ENCODE results near the gene BAHD1. TPM values are rescaled to one million over a fixed set of nuclear protein-coding genes. Genes with fewer than 3 reads are reported as not detected.
A peak's percentile ranks its signal among the peaks of the same experiment; 100 is the strongest.

The BAHD1 gene
- polyA plus RNA-seq, 1 of the 3 experiments (the other 2 are of a cell fraction): 5.5 TPM

DNA sequence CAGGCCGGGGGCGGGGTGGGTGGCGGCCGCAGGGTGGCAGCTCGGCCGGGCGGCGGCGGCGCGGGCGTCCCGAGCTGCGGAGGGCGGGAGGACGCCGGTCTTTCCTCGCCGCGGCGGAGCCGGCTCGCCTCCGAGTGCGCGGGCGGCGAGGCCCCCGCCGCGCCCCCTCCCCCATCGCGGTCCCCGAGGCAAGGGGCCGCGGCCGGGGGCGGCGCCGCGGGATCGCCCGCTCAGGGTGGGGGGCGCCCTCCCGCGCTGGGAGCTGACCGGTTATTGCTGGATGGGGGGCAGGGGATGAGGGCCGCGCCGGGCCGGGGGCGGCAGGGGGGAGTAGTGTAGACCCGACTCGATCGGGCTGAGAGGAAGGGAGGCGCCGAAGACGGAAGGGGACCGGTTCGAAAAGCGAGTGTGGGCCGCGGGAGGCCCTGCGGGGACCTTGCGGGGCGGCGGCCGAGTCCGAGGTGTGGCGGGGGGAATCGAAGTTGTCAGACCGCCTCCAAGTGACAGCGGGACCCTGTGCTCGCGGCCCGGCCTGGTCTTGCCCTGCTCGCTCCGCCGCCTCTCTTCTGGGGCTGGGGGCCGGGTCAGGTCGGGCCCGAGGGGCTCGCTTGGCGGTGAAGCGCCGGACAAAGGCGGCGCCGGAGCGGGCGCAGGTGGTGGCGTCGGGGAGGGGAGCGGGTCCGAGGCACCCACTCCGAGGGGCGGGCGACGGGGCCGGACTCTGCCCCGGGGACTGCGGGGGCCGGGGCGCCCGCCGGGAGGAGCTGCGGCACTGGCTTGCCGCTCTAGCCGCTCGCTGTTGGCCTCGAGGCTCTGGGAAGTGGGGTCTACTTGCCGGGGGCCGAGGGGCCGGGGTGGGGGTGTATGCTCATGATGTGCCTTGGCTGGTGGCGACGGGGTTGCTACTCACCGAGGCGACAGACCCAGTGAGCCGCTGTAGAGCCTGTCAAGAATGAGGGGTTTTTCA, 1.1 kb downstream of the BAHD1 start:
- DNase-seq: peak; percentile 77
- H3F3A ChIP-seq (replicated peaks; ENCODE audit: insufficient read depth): no peaks in the 10 kb centered on the region
- peak overlapping the region; percentile 60 for H3K9ac ChIP-seq
- TF ChIP-seq GABPA (IDR thresholded peaks at IDR 0.05; ENCODE audit: low read depth): no peak
- no peak for TF ChIP-seq FOSL2 (IDR thresholded peaks at IDR 0.05; ENCODE audit: borderline replicate concordance, low read depth)
- TF ChIP-seq FOXJ3 (CRISPR knock-in tag; IDR thresholded peaks at IDR 0.05): no peak
- TF ChIP-seq RCOR1 (IDR thresholded peaks at IDR 0.05; ENCODE audit: low read length): no peak
- TF ChIP-seq, protein P1, sequence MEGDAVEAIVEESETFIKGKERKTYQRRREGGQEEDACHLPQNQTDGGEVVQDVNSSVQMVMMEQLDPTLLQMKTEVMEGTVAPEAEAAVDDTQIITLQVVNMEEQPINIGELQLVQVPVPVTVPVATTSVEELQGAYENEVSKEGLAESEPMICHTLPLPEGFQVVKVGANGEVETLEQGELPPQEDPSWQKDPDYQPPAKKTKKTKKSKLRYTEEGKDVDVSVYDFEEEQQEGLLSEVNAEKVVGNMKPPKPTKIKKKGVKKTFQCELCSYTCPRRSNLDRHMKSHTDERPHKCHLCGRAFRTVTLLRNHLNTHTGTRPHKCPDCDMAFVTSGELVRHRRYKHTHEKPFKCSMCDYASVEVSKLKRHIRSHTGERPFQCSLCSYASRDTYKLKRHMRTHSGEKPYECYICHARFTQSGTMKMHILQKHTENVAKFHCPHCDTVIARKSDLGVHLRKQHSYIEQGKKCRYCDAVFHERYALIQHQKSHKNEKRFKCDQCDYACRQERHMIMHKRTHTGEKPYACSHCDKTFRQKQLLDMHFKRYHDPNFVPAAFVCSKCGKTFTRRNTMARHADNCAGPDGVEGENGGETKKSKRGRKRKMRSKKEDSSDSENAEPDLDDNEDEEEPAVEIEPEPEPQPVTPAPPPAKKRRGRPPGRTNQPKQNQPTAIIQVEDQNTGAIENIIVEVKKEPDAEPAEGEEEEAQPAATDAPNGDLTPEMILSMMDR (IDR thresholded peaks at IDR 0.05): 0 out of 2 replicates have a peak, but pooled peaks have one; percentile 17
- H3K79me2 ChIP-seq (ENCODE audit: insufficient read depth): peaks cover 49% of the 10 kb centered on the region
- POLR2A ChIA-PET: interaction anchor here (0.6 to 1.0 kb wide), 3 partner anchors 29 to 519 kb away, joined by 3 to 4 read pairs (median 3); partner anchors contain the start of genes CHST14 and RPUSD2
- peak overlapping the region; percentile 75 to 77 for H3K4me3 ChIP-seq (ENCODE audit: low read depth in 2 of 2, low read length in 1 of 2)
- H3K36me3 ChIP-seq (replicated peaks in 1 of 2; ENCODE audit: control insufficient read depth in 1 of 2, insufficient read depth in 2 of 2, low read length in 1 of 2): no peaks in the 10 kb centered on the region
- H4K20me1 ChIP-seq (ENCODE audit: insufficient read depth): peaks cover 48% of the 10 kb centered on the region
- peaks cover 8 to 32% of the 10 kb centered on the region in 2 experiments; a peak in 3 of 4 replicates for H3K4me1 ChIP-seq (ENCODE audit: control insufficient read depth in 1 of 2, insufficient read depth in 2 of 2, low read depth in 1 of 2, low read length in 1 of 2)
- 11% methylated on average over 27 of the region's 119 CpGs for WGBS (ENCODE audit: low lambda C conversion rate)
- H3K27me3 ChIP-seq (ENCODE audit: insufficient read depth): no peaks in the 10 kb centered on the region
- H3K27ac ChIP-seq (ENCODE audit: low read depth in 2 of 2, low read length in 1 of 2): no peak overlapping the region; a peak in 1 of 4 replicates
- no peaks in the 10 kb centered on the region for H3K9me2 ChIP-seq
- H3K4me2 ChIP-seq: peak overlapping the region; percentile 94
- CTCF ChIA-PET: interaction anchor here (0.7 to 3.3 kb wide), 13 partner anchors 10 to 167 kb away, joined by 3 to 11 read pairs (median 4); partner anchors contain the start of gene CHST14
- H2AFZ ChIP-seq (ENCODE audit: low read depth): no peak overlapping the region
- H3K9me3 ChIP-seq: no peaks in the 10 kb centered on the region

DNA sequence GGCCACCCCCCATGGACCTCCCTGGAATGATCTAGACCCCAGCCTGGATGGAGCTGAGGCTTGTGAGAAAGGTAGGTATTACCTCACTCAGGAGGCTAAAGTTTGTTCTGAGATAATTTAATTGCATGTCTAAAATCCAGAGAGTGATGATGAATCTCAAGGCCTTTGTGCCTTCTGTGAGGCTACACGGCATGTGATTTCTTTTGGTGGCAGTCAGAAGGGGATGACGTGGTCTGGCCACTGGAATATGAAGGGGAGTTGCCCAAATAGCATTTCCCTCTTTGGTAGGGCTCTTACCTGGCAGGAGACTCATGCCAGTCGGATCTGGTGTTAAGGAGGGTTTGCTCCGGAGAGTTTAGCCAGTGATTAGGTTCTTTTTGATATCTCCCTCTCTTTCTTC, 2.5 kb downstream of the BAHD1 start:
- Histone ChIP-seq H3F3A (replicated peaks; ENCODE audit: insufficient read depth) (no peaks in the 10 kb centered on the region), H4K20me1 (ENCODE audit: insufficient read depth) (peaks cover 51% of the 10 kb centered on the region), H3K4me3 (ENCODE audit: low read depth in 2 of 2, low read length in 1 of 2) (peak overlapping the region in 1 of 2 experiments; percentile 75; a peak in 1 of 4 replicates), H3K79me2 (ENCODE audit: insufficient read depth) (peaks cover 62% of the 10 kb centered on the region), H3K9me3 (no peaks in the 10 kb centered on the region), H3K4me1 (ENCODE audit: control insufficient read depth in 1 of 2, insufficient read depth in 2 of 2, low read depth in 1 of 2, low read length in 1 of 2) (peaks cover 6 to 29% of the 10 kb centered on the region in 2 experiments; a peak in 3 of 4 replicates), H3K36me3 (replicated peaks in 1 of 2; ENCODE audit: control insufficient read depth in 1 of 2, insufficient read depth in 2 of 2, low read length in 1 of 2) (no peaks in the 10 kb centered on the region), H2AFZ (ENCODE audit: low read depth) (no peak overlapping the region), H3K9ac (no peak overlapping the region), H3K4me2 (peak overlapping the region; percentile 94), H3K27me3 (ENCODE audit: insufficient read depth) (no peaks in the 10 kb centered on the region), H3K9me2 (no peaks in the 10 kb centered on the region), H3K27ac (ENCODE audit: low read depth in 2 of 2, low read length in 1 of 2) (no peak overlapping the region)
- DNase-seq: no peak
- 98% methylated on average over 4 of the region's 4 CpGs for WGBS (ENCODE audit: low lambda C conversion rate)
- TF ChIP-seq TCF12 (IDR thresholded peaks at IDR 0.05) (no peak), FOXM1 (IDR thresholded peaks at IDR 0.05; ENCODE audit: low read depth) (no peak), FOSL2 (IDR thresholded peaks at IDR 0.05; ENCODE audit: borderline replicate concordance, low read depth) (no peak), TAF1 (IDR thresholded peaks at IDR 0.05; ENCODE audit: borderline replicate concordance, low read depth, low read length) (no peak), POLR2AphosphoS5 (IDR thresholded peaks at IDR 0.05; ENCODE audit: low read depth, low read length) (no peak), NFIC (IDR thresholded peaks at IDR 0.05; ENCODE audit: borderline replicate concordance) (no peak), MXI1 (IDR thresholded peaks at IDR 0.05; ENCODE audit: low read depth, low read length) (no peak), JUND (IDR thresholded peaks at IDR 0.05) (no peak)
- TF ChIP-seq, protein P2, sequence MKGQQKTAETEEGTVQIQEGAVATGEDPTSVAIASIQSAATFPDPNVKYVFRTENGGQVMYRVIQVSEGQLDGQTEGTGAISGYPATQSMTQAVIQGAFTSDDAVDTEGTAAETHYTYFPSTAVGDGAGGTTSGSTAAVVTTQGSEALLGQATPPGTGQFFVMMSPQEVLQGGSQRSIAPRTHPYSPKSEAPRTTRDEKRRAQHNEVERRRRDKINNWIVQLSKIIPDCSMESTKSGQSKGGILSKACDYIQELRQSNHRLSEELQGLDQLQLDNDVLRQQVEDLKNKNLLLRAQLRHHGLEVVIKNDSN (IDR thresholded peaks at IDR 0.05; ENCODE audit: borderline replicate concordance, low read depth): no peak
- TF ChIP-seq, protein P3, sequence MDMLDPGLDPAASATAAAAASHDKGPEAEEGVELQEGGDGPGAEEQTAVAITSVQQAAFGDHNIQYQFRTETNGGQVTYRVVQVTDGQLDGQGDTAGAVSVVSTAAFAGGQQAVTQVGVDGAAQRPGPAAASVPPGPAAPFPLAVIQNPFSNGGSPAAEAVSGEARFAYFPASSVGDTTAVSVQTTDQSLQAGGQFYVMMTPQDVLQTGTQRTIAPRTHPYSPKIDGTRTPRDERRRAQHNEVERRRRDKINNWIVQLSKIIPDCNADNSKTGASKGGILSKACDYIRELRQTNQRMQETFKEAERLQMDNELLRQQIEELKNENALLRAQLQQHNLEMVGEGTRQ (IDR thresholded peaks at IDR 0.05; ENCODE audit: borderline replicate concordance, low read depth, low read length): no peak
- TF ChIP-seq, protein P4, sequence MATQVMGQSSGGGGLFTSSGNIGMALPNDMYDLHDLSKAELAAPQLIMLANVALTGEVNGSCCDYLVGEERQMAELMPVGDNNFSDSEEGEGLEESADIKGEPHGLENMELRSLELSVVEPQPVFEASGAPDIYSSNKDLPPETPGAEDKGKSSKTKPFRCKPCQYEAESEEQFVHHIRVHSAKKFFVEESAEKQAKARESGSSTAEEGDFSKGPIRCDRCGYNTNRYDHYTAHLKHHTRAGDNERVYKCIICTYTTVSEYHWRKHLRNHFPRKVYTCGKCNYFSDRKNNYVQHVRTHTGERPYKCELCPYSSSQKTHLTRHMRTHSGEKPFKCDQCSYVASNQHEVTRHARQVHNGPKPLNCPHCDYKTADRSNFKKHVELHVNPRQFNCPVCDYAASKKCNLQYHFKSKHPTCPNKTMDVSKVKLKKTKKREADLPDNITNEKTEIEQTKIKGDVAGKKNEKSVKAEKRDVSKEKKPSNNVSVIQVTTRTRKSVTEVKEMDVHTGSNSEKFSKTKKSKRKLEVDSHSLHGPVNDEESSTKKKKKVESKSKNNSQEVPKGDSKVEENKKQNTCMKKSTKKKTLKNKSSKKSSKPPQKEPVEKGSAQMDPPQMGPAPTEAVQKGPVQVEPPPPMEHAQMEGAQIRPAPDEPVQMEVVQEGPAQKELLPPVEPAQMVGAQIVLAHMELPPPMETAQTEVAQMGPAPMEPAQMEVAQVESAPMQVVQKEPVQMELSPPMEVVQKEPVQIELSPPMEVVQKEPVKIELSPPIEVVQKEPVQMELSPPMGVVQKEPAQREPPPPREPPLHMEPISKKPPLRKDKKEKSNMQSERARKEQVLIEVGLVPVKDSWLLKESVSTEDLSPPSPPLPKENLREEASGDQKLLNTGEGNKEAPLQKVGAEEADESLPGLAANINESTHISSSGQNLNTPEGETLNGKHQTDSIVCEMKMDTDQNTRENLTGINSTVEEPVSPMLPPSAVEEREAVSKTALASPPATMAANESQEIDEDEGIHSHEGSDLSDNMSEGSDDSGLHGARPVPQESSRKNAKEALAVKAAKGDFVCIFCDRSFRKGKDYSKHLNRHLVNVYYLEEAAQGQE (IDR thresholded peaks at IDR 0.05; ENCODE audit: low read depth, low read length): no peak
- ChIA-PET CTCF (interaction anchor here (0.6 to 3.3 kb wide), 7 partner anchors 7 to 27 kb away, joined by 3 to 11 read pairs (median 7); partner anchors contain the start of gene CHST14), POLR2A (interaction anchor here (0.7 kb wide), 1 partner anchor 37 kb away, joined by 9 read pairs; no protein-coding TSS in a partner anchor)
